HCT116 (cell line): ENCODE data around the gene TAF12. TPM values are rescaled to one million over a fixed set of nuclear protein-coding genes. Genes with fewer than 3 reads are reported as not detected.

Experiments used
- ATAC-seq: fragments of 200-7000 bp; cut with Tn5 transposase; 2 replicates; pipeline ENCODE4 v1.9.1; 2020; ENCODE audit warnings: mild to moderate bottlenecking, moderate library complexity
- BruUV-seq: library from RNA; stranded (reverse); fragments of 400-500 nt; replicated peaks from 2 replicates; lab custom pipeline; 2021; lab: Mats Ljungman, UMichigan
- CTCF ChIA-PET: fragments of 300-600 bp; sonication (Branson Sonifier 250); formaldehyde crosslinking; loops from one replicate; lab custom pipeline; 2021; ENCODE audit warnings: antibody characterized with exemption; lab: Charles Lee
- POLR2A ChIA-PET: fragments of 300-600, 350-600 bp; sonication (Branson Sonifier 250); formaldehyde crosslinking; loops from one replicate; lab custom pipeline; 2021; ENCODE audit warnings: antibody characterized with exemption; lab: Charles Lee
- RAD21 ChIA-PET, 2 experiments: fragments of 300-600 bp; sonication (Branson Sonifier 250); formaldehyde crosslinking; loops; one replicate each; lab custom pipeline; 2023; ENCODE audit warnings: low total read pairs in 2 of 2; ENCODE audit not compliant: uncharacterized antibody in 2 of 2, unreplicated experiment in 2 of 2, low non-redundant PET in 1 of 2; lab: Charles Lee
- DNase-seq: peaks from one replicate; pipeline ENCODE4 v3.0.0-alpha.2; 2010; ENCODE audit warnings: low read depth, low spot score
- H2AFZ ChIP-seq: fragments of 200-600 bp; shearing (Covaris generic), sonication (generic); 2 replicates; pipeline ENCODE4 v1.6.1; 2017; ENCODE audit warnings: low read depth, mixed run types, mixed read lengths, antibody characterized with exemption, low read length; ENCODE audit not compliant: poor library complexity, severe bottlenecking
- H3K27ac ChIP-seq: 2 replicates; pipeline ENCODE4 v1.5.1; 2012; ENCODE audit warnings: low read depth, low read length
- H3K27me3 ChIP-seq: fragments of 200-600 bp; sonication (generic); 2 replicates; pipeline ENCODE4 v1.6.1; 2016; ENCODE audit warnings: mixed run types, low read length, mixed read lengths; ENCODE audit not compliant: insufficient read depth
- H3K36me3 ChIP-seq, 2 experiments: fragments of 200-500 bp in 1 of 2; fragments of 200-600 bp in 1 of 2; sonication (Bioruptor generic) in 1 of 2; sonication (generic) in 1 of 2; 2 replicates each; pipeline versions ENCODE4 v1.5.1 to v1.6.1; 2014 to 2016; ENCODE audit warnings: low read length in 2 of 2, inconsistent platforms in 1 of 2, mixed read lengths in 1 of 2, mixed run types in 1 of 2; ENCODE audit not compliant: insufficient read depth in 2 of 2, control insufficient read depth in 1 of 2
- H3K4me1 ChIP-seq, 2 experiments: fragments of 200-600 bp in 1 of 2; sonication (generic) in 1 of 2; 2 replicates each; pipeline versions ENCODE4 v1.5.1 to v1.6.1; 2012 to 2017; ENCODE audit warnings: low read length in 2 of 2, inconsistent platforms in 1 of 2, mild to moderate bottlenecking in 1 of 2, mixed read lengths in 1 of 2, mixed run types in 1 of 2, moderate library complexity in 1 of 2; ENCODE audit not compliant: insufficient read depth in 2 of 2, control insufficient read depth in 1 of 2
- H3K4me2 ChIP-seq: fragments of 200-600 bp; sonication (generic); 2 replicates; pipeline ENCODE4 v1.6.1; 2017; ENCODE audit warnings: mixed run types, low read length, mixed read lengths
- H3K4me3 ChIP-seq, 2 experiments: fragments of 200-600 bp in 1 of 2; sonication (generic) in 1 of 2; replicated peaks in 1 of 2; 2 replicates each; pipeline ENCODE4 v1.5.1; 2011 to 2016; ENCODE audit warnings: low read length in 2 of 2, control low read depth in 1 of 2, low read depth in 1 of 2, mild to moderate bottlenecking in 1 of 2, mixed read lengths in 1 of 2, mixed run types in 1 of 2
- H3K79me2 ChIP-seq: fragments of 200-600 bp; sonication (generic); 2 replicates; pipeline ENCODE4 v1.6.1; 2017; ENCODE audit warnings: mild to moderate bottlenecking, mixed run types, low read length, moderate library complexity, mixed read lengths; ENCODE audit not compliant: insufficient read depth
- H3K9ac ChIP-seq: fragments of 200-600 bp; sonication (generic); 2 replicates; pipeline ENCODE4 v1.6.1; 2016; ENCODE audit warnings: low read length, mixed read lengths
- H3K9me2 ChIP-seq: fragments of 200-600 bp; sonication (generic), shearing (Covaris generic); 2 replicates; pipeline ENCODE4 v1.6.1; 2017; ENCODE audit warnings: mixed run types, mild to moderate bottlenecking, moderate library complexity; ENCODE audit not compliant: insufficient read depth
- H3K9me3 ChIP-seq, 2 experiments: fragments of 200-500 bp in 1 of 2; fragments of 200-600 bp in 1 of 2; sonication (Bioruptor generic) in 1 of 2; sonication (generic) in 1 of 2; 2 replicates each; pipeline ENCODE4 v1.6.1; 2014 to 2017; ENCODE audit warnings: low read length in 2 of 2, mixed read lengths in 2 of 2, inconsistent platforms in 1 of 2, low read depth in 1 of 2, mild to moderate bottlenecking in 1 of 2, mixed run types in 1 of 2, moderate library complexity in 1 of 2; ENCODE audit not compliant: control insufficient read depth in 1 of 2, insufficient read depth in 1 of 2
- H4K20me1 ChIP-seq: fragments of 200-600 bp; sonication (generic), shearing (Covaris generic); 2 replicates; pipeline ENCODE4 v1.6.1; 2017; ENCODE audit warnings: mixed run types, mild to moderate bottlenecking, moderate library complexity; ENCODE audit not compliant: insufficient read depth
- CBX3 ChIP-seq: IDR thresholded peaks from 2 replicates; pipeline ENCODE4 v1.6.1; 2012; ENCODE audit warnings: low read depth
- CEBPB ChIP-seq: IDR thresholded peaks from 2 replicates; pipeline ENCODE4 v1.6.1; 2012; ENCODE audit warnings: low read depth
- EGR1 ChIP-seq: IDR thresholded peaks from 2 replicates; pipeline ENCODE4 v1.6.1; 2012; ENCODE audit warnings: low read depth
- EZH2 ChIP-seq: fragments of 200-600 bp; sonication (generic); IDR thresholded peaks from 2 replicates; pipeline ENCODE4 v1.6.1; 2017; ENCODE audit warnings: antibody characterized with exemption, mixed run types
- EZH2phosphoT487 ChIP-seq: fragments of 200-600 bp; IDR thresholded peaks from 2 replicates; pipeline ENCODE4 v1.6.1; 2018; ENCODE audit warnings: antibody characterized with exemption, borderline replicate concordance
- JUND ChIP-seq: IDR thresholded peaks from 2 replicates; pipeline ENCODE4 v1.6.1; 2012
- SIN3A ChIP-seq: IDR thresholded peaks from 2 replicates; pipeline ENCODE4 v1.6.1; 2012; ENCODE audit warnings: low read depth
- SP1 ChIP-seq: IDR thresholded peaks from 2 replicates; pipeline ENCODE4 v1.6.1; 2012; ENCODE audit warnings: low read depth
- SRF ChIP-seq: IDR thresholded peaks from 2 replicates; pipeline ENCODE4 v1.6.1; 2012; ENCODE audit warnings: low read depth
- TCF7L2 ChIP-seq: IDR thresholded peaks from 2 replicates; pipeline ENCODE4 v1.7.0; 2011; ENCODE audit warnings: borderline replicate concordance, inconsistent platforms; ENCODE audit not compliant: insufficient read depth, insufficient read length; ENCODE audit errors: extremely low read depth
- ZNF274 ChIP-seq: fragments of 200-500 bp; sonication (Bioruptor generic); IDR thresholded peaks from 2 replicates; pipeline ENCODE4 v1.6.1; 2014; ENCODE audit warnings: mild to moderate bottlenecking, low read depth, low read length, inconsistent platforms
- intact Hi-C: fragments of 100-400 bp; cut with micrococcal nuclease; formaldehyde crosslinking; loops from 2 replicates; pipeline ENCODE4 v1.10.0; 2022
- total RNA-seq: library from RNA; stranded (reverse); gene quantifications from one replicate; pipeline ENCODE4 v1.2.1, GENCODE V29; 2021; ENCODE audit not compliant: unreplicated experiment
- TF ChIP-seq, protein P1 (sequence below): IDR thresholded peaks from 2 replicates; pipeline ENCODE4 v1.6.1; 2012
- TF ChIP-seq, protein P2 (sequence below), 3 experiments: fragments of 200-600 bp in 1 of 3; sonication (generic) in 1 of 3; IDR thresholded peaks in 2 of 3; conservative IDR thresholded peaks in 1 of 3; 2 replicates each; pipeline ENCODE4 v1.5.1; 2012 to 2017; ENCODE audit warnings: low read depth in 2 of 3, low read length in 2 of 3, antibody characterized with exemption in 1 of 3, borderline replicate concordance in 1 of 3, control low read depth in 1 of 3, mild to moderate bottlenecking in 1 of 3, mixed read lengths in 1 of 3, mixed run types in 1 of 3, moderate library complexity in 1 of 3; ENCODE audit not compliant: insufficient read depth in 1 of 3
- TF ChIP-seq, protein P3 (sequence below): IDR thresholded peaks from 2 replicates; pipeline ENCODE4 v1.6.1; 2011; ENCODE audit warnings: mild to moderate bottlenecking, low read length, moderate library complexity; ENCODE audit not compliant: insufficient replicate concordance; ENCODE audit errors: extremely low read depth
- TF ChIP-seq, protein P4 (sequence below): IDR thresholded peaks from 2 replicates; pipeline ENCODE4 v1.6.1; 2012; ENCODE audit warnings: low read depth
- TF ChIP-seq, protein P5 (sequence below): IDR thresholded peaks from 2 replicates; pipeline ENCODE4 v1.6.1; 2012

TAF12 gene
- total RNA-seq, 1 experiment from 2014 or later = 39.0 TPM

DNA sequence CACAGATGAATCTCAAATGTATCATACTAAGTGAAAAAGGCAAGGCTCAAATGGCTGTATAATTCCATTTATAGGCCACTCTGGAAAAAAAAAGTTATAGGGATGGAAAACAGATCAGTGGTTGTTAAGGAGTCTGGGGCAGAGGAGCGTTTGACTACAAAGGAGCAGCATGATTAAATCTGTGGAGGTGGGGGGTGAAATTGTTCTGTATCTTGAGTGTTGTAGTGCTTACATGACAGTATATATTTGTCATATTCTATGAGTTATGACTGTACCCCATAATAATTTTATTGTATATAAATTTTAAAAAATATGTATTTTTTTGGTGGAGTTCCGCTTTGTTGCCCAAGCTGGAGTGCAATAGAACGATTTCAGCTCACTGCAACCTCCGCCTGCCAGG, 10.3 kb downstream of the TAF12 start:
- DNase-seq (no peak), ATAC-seq (no peak)
- no peaks in the 10 kb centered on the region for H3K36me3 ChIP-seq
- H3K27ac ChIP-seq = no peak overlapping the region
- H3K9ac ChIP-seq = no peak overlapping the region
- no peaks in the 10 kb centered on the region for H3K9me3 ChIP-seq
- no peak overlapping the region for H3K4me3 ChIP-seq
- no peaks in the 10 kb centered on the region for H3K9me2 ChIP-seq
- ChIA-PET POLR2A (no interaction called here), CTCF (no interaction called here), RAD21 (no interaction called here)
- H2AFZ ChIP-seq = no peak overlapping the region
- no peaks in the 10 kb centered on the region for H3K27me3 ChIP-seq
- BruUV-seq = no TSS peak
- peaks cover 25% of the 10 kb centered on the region for H3K79me2 ChIP-seq
- TF ChIP-seq, protein P1, sequence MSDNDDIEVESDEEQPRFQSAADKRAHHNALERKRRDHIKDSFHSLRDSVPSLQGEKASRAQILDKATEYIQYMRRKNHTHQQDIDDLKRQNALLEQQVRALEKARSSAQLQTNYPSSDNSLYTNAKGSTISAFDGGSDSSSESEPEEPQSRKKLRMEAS = no peak
- TF ChIP-seq, protein P2, sequence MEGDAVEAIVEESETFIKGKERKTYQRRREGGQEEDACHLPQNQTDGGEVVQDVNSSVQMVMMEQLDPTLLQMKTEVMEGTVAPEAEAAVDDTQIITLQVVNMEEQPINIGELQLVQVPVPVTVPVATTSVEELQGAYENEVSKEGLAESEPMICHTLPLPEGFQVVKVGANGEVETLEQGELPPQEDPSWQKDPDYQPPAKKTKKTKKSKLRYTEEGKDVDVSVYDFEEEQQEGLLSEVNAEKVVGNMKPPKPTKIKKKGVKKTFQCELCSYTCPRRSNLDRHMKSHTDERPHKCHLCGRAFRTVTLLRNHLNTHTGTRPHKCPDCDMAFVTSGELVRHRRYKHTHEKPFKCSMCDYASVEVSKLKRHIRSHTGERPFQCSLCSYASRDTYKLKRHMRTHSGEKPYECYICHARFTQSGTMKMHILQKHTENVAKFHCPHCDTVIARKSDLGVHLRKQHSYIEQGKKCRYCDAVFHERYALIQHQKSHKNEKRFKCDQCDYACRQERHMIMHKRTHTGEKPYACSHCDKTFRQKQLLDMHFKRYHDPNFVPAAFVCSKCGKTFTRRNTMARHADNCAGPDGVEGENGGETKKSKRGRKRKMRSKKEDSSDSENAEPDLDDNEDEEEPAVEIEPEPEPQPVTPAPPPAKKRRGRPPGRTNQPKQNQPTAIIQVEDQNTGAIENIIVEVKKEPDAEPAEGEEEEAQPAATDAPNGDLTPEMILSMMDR (IDR thresholded peaks at IDR 0.05 in 2 of 3, conservative IDR thresholded peaks at IDR 0.05 in 1 of 3; ENCODE audit: borderline replicate concordance in 1 of 3, insufficient read depth in 1 of 3, low read depth in 2 of 3, low read length in 2 of 3) = no peak
- TF ChIP-seq EGR1 = no peak
- no peak for TF ChIP-seq ZNF274
- TF ChIP-seq EZH2phosphoT487 = no peak
- no peak for TF ChIP-seq CEBPB
- TF ChIP-seq CBX3 = no peak
- no peak for TF ChIP-seq EZH2
- TF ChIP-seq SIN3A = no peak
- TF ChIP-seq JUND = no peak
- no peak for TF ChIP-seq SP1
- TF ChIP-seq, protein P3, sequence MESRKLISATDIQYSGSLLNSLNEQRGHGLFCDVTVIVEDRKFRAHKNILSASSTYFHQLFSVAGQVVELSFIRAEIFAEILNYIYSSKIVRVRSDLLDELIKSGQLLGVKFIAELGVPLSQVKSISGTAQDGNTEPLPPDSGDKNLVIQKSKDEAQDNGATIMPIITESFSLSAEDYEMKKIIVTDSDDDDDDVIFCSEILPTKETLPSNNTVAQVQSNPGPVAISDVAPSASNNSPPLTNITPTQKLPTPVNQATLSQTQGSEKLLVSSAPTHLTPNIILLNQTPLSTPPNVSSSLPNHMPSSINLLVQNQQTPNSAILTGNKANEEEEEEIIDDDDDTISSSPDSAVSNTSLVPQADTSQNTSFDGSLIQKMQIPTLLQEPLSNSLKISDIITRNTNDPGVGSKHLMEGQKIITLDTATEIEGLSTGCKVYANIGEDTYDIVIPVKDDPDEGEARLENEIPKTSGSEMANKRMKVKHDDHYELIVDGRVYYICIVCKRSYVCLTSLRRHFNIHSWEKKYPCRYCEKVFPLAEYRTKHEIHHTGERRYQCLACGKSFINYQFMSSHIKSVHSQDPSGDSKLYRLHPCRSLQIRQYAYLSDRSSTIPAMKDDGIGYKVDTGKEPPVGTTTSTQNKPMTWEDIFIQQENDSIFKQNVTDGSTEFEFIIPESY = no peak
- TF ChIP-seq, protein P4, sequence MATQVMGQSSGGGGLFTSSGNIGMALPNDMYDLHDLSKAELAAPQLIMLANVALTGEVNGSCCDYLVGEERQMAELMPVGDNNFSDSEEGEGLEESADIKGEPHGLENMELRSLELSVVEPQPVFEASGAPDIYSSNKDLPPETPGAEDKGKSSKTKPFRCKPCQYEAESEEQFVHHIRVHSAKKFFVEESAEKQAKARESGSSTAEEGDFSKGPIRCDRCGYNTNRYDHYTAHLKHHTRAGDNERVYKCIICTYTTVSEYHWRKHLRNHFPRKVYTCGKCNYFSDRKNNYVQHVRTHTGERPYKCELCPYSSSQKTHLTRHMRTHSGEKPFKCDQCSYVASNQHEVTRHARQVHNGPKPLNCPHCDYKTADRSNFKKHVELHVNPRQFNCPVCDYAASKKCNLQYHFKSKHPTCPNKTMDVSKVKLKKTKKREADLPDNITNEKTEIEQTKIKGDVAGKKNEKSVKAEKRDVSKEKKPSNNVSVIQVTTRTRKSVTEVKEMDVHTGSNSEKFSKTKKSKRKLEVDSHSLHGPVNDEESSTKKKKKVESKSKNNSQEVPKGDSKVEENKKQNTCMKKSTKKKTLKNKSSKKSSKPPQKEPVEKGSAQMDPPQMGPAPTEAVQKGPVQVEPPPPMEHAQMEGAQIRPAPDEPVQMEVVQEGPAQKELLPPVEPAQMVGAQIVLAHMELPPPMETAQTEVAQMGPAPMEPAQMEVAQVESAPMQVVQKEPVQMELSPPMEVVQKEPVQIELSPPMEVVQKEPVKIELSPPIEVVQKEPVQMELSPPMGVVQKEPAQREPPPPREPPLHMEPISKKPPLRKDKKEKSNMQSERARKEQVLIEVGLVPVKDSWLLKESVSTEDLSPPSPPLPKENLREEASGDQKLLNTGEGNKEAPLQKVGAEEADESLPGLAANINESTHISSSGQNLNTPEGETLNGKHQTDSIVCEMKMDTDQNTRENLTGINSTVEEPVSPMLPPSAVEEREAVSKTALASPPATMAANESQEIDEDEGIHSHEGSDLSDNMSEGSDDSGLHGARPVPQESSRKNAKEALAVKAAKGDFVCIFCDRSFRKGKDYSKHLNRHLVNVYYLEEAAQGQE = no peak
- TF ChIP-seq, protein P5, sequence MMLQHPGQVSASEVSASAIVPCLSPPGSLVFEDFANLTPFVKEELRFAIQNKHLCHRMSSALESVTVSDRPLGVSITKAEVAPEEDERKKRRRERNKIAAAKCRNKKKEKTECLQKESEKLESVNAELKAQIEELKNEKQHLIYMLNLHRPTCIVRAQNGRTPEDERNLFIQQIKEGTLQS = no peak
- no peak for TF ChIP-seq SRF
- no peak for TF ChIP-seq TCF7L2
- TF ChIP-seq, all 23 proteins: peak for 0
- intact Hi-C loops = no loop called here
- H4K20me1 ChIP-seq = no peaks in the 10 kb centered on the region
- no peak overlapping the region for H3K4me2 ChIP-seq
- peaks cover 3 to 5% of the 10 kb centered on the region in 2 experiments; a peak in 1 of 4 replicates for H3K4me1 ChIP-seq
